Upper lobe of left lung (tissue), 4 donors: ENCODE measurements around the gene GRID1.

Source experiments
- EP300 ChIP-seq, 4 donors: sonication (generic); formaldehyde crosslinking; IDR thresholded peaks; one replicate each; pipeline ENCODE4 v1.5.1; 2017; ENCODE audit warnings: antibody characterized with exemption in 4 of 4, control low read depth in 2 of 4
- POLR2A ChIP-seq, 4 donors: fragments of 450-650 bp; IDR thresholded peaks; one replicate each; pipeline ENCODE4 v1.5.1; 2016 to 2017; ENCODE audit warnings: antibody characterized with exemption in 4 of 4, mild to moderate bottlenecking in 2 of 4
- POLR2AphosphoS5 ChIP-seq, 2 donors: sonication (generic); formaldehyde crosslinking; IDR thresholded peaks; one replicate each; pipeline ENCODE4 v1.5.1; 2017; ENCODE audit warnings: antibody characterized with exemption in 2 of 2
- TF ChIP-seq, protein P1 (sequence below), 6 experiments: fragments of 450-650 bp in 4 of 6; fragments of 200-600 bp in 2 of 6; sonication (generic) in 2 of 6; IDR thresholded peaks; one replicate each; pipeline ENCODE4 v1.5.1; 2016 to 2019; ENCODE audit warnings: antibody characterized with exemption in 6 of 6

DNA sequence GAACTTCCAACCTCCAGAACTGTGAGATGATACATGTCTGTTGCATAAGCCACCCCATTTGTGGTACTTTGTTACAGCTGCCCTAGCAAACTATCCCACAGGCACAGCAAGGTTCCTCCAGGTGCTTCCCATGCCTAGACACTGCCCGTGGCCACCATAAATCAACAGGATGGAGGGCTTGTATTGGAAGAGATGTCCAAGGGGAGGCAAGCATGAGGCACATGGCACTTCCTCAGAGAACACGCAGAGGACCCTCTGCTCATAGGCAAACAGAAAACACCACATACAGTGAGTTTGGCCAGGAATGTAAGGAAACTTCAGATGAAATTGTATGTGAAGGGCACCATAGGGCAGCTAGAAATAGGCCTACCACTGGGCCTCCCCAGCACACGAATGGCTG, 291.1 kb downstream of the GRID1 start:
- TF ChIP-seq, protein P1, sequence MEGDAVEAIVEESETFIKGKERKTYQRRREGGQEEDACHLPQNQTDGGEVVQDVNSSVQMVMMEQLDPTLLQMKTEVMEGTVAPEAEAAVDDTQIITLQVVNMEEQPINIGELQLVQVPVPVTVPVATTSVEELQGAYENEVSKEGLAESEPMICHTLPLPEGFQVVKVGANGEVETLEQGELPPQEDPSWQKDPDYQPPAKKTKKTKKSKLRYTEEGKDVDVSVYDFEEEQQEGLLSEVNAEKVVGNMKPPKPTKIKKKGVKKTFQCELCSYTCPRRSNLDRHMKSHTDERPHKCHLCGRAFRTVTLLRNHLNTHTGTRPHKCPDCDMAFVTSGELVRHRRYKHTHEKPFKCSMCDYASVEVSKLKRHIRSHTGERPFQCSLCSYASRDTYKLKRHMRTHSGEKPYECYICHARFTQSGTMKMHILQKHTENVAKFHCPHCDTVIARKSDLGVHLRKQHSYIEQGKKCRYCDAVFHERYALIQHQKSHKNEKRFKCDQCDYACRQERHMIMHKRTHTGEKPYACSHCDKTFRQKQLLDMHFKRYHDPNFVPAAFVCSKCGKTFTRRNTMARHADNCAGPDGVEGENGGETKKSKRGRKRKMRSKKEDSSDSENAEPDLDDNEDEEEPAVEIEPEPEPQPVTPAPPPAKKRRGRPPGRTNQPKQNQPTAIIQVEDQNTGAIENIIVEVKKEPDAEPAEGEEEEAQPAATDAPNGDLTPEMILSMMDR (IDR thresholded peaks at IDR 0.05): no peak
- TF ChIP-seq POLR2AphosphoS5 (IDR thresholded peaks at IDR 0.05): no peak
- TF ChIP-seq EP300 (IDR thresholded peaks at IDR 0.05): no peak
- no peak for TF ChIP-seq POLR2A (IDR thresholded peaks at IDR 0.05)
